ENCODE measurements around the gene TBC1D9B.

DNA sequence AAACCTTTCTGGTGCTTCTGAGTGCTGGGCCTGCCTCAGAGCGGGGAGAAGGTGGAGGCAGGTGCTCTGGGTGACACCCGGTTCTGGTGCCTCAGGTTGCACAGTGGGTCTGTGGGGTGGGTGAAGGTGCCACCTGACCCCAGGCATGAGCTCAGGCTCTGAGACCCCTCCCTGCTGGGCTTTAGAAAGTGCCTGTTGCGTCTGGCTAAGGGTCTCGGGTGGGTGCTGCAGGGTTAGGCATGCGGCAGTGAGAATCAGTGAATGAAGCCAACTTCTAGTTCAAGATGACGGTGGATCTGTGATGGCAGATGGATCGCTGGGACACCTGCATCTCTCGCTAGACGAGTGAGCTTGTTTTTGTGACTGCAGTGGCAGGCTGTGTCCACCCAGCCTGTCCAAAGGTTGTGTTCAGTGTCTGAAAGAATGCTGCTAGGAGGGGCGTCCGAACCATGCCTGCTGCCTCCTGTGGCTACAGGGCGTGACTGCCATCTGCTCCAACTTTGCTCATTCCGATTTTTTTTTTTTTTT is 82.0 kb downstream of the TBC1D9B start:
- TF ChIP-seq, protein P1, sequence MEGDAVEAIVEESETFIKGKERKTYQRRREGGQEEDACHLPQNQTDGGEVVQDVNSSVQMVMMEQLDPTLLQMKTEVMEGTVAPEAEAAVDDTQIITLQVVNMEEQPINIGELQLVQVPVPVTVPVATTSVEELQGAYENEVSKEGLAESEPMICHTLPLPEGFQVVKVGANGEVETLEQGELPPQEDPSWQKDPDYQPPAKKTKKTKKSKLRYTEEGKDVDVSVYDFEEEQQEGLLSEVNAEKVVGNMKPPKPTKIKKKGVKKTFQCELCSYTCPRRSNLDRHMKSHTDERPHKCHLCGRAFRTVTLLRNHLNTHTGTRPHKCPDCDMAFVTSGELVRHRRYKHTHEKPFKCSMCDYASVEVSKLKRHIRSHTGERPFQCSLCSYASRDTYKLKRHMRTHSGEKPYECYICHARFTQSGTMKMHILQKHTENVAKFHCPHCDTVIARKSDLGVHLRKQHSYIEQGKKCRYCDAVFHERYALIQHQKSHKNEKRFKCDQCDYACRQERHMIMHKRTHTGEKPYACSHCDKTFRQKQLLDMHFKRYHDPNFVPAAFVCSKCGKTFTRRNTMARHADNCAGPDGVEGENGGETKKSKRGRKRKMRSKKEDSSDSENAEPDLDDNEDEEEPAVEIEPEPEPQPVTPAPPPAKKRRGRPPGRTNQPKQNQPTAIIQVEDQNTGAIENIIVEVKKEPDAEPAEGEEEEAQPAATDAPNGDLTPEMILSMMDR (IDR thresholded peaks at IDR 0.05) = peak in 1 of 12 donors; percentile 10
- TF ChIP-seq POLR2A (IDR thresholded peaks at IDR 0.05) = no peak

Data from heart left ventricle (tissue), 13 donors.